Epidermal melanocyte (primary cell): ENCODE measurements around the gene LIFR.

Experiments
- DNase-seq: peaks from one replicate; pipeline ENCODE4 v3.0.0; 2011; ENCODE audit warnings: low spot score; ENCODE audit not compliant: insufficient read length

The LIFR gene

DNA sequence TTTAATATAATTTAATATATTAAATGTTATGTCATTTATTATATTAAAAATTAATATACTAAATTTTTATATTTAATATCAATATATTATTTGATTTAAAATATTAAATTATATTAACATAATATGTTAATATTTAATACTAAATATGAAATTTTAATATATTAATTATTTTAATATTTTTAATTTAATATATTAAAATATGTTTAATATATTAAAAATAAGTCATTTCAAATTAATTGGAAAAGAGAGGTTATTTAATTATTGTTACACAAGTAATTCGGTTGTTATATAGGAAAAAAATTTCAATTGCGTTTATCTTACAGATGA is 114.2 kb downstream of the LIFR start:
- DNase-seq: no peak

DNA sequence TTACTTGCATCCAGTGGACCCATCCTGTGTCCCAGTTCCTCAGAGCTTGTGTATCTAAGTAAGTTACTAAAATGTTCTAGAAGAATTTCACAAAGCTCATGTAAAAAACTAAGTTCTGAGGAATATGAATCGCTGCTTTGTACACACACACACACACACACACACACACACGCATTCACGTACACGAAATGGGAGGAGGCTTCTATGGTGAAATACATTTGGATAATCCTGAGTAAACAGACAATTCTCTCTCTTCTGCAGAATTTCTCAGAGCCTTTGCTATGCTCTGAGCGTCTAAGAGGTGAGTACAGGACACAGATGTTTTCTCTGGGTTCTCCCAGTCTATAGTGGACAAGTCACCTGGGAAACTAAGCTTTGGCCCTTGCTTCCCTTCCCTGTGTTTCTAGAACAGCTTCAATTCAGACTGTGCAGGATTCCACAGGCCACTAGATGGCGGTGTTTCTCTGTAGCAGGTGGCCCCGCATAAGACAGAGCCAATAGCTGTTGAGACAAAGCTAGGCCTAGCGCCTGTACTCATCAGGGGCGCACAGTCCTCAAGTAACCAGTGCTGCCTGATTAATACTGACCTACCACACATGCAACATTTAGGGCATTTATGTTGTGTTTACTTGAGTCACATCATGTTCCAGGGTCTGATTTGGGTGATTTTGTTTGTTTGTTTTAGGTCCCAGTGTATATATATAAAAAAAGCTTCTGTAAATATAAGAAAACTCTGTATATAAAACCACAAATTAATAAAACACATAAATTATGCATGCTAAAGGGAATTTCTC is 114.8 kb downstream of the LIFR start:
- peak; percentile 74 for DNase-seq

DNA sequence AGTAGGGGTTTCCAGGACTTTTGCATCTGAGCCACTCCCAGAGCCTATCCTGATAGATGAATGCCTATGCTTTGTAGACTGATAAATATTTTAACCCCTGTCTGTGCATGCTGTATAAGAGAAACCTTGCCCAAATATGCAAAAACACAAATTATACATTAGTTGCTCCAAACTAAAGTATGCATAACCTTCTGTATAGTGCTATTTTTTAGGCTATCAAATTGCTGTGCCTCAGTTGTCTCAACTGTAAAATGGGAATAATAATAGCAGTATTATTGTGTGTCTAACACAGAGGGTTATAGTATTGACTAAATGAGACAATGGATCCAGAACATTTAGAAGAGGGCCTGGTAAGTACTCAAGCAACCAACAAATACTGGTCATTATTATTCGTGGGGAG is 117.7 kb downstream of the LIFR start:
- no peak for DNase-seq

DNA sequence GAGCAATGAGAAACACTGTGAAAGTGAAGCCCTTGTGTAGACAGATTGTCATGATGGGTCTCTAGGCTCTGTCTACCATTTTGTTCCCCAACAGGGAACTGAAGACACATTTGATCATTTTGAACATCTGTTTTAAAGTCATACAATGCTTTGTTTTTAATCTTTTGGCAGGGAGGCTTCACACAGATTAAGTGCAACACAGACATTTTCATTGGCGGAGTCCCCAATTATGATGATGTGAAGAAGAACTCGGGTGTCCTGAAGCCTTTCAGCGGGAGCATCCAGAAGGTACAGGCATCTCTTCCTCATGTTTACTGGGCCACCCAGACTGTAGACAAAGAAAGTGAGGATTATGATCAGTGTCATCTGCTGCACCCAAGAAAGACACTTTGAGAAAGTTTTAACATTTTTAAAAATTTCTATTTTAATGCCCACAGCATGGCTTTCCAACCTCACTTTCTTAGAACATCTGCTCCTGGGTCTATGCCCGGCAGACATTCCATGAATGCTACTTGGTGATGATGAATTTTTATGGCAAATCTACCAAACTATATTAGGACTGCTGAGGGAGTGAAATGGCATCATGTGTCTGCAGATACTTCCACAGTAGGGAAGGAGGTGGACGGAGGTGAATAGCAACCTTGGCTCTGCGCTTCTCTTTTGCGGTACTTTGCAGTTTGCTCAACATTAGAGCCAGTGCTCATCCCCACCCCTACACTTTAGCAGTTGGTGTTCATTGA is 121.3 kb downstream of the LIFR start:
- no peak for DNase-seq

DNA sequence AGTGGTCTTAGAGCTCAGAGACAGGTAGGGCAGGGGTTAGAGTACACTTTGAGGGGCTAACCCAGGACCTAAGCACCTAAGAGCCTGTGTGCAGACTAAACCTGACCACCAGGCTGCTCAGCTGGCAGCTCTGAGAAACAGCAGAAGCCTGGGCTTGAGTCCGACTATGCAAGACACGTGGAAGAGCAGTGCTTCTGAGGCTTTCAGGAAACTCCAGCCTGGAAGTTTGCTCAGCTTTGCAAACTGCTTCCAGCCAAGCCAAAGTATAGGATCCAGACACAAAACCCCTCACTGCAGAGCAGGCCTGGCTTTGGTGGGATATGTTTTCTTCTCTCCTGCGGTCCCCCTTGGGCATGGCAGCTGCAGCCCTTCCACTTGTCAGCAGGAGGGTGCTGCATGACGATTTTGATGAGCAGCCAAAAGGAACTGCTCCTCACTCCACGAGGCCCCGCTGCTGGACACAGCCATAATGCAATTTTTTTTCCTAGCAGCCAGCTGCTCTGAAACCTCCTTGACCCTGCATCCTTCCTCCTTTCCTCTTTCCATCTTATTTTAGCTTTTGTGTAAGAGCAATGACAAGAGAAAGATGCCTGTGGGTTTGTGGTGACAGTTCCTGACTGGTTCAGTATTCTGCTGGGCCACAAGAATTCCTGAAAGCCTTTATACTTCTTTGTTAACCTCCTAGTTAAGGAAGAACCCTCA is 123.1 kb downstream of the LIFR start:
- peak; percentile 45 for DNase-seq

DNA sequence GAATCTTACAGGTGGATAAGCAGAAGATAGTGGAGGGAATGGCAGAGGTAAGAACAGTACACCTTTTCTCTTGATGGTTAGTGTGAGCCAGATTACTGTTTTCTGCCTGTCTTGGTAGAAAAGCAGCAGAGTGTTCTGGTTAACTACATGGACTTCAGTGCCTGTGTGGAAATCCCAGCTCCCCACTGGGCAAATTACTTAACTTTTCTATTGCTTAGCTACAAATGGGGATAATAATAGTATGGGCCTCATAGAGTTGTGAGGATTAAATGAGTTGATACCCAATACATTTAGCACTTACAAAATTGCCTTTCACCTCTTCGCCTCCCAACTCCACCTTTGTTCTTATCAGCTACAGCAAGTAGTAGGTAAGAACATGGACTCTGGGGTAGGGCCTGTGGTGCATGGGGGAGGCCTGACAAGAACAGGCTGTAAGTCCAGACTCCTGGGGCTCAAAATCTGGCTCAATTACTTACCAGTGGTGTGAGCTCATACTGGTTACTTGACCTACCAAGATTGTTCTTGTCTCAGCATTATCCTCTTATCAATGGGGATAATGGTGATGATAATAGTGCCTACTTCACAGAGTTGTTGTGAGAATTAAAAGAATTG is 125.1 kb downstream of the LIFR start:
- no peak for DNase-seq

DNA sequence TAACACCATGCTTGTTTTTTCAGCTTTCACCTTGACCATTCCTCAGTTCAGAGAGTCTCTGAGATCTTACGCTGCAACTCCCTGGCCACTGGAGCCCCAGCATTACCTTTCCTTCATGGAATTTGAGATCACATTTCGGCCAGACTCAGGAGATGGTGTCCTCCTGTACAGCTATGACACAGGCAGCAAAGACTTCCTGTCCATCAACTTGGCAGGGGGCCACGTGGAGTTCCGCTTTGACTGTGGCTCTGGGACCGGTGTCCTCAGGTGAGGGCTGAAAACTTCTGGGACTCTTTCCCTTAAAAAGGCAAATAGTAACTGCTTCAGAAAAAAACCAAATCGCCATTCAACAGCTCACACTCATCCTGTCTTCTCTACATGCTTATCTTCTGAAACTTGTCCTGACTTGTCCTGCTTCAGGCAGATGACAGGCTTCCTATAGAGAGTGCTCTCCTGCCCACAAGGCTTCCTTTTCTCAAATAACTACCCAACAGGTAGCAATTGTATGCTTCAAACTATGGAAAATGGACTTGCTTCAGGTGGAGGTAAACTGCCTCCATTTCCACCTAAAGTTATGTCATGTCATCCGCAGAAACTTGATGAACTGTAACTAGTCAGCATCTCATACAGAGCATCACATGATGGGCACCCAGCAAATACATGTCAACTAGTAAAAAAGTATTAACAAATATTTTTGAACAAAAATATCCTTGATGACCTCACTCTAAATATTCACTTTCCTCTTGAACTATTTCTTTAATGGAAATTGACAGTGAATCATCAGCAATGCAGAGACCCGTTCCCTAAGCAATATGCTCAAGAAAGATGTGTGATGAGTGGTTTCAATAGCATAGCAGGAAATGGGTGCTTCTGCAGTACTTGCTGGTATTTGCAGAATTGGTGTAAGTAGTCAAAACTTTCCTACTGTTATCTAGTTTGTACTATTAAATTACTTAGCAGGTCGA is 129.2 kb downstream of the LIFR start:
- no peak for DNase-seq

DNA sequence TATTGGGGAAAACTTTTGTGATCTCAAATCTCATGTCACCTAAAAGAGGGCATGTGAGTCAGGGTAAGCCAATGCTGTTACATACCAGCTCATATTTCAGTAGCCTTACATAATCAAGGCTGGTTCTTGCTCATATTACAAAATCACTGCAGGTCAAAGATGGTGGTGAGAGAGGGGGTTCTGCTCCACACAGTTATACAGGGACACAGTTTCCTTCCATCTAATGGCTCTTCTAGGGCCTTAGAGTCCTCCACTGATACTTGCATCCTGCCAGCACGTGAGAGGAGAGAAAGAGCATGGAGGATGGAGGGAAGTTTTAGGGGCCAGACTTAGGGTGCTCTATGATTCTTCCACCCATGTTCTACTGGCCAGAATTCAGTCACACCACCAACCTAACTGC is 130.0 kb downstream of the LIFR start:
- DNase-seq: no peak
